Testis (tissue), 3 donors: ENCODE results near the gene TNFRSF4. TPM values are rescaled to one million over a fixed set of nuclear protein-coding genes. Genes with fewer than 3 reads are reported as not detected.
"Not testable (repeated sequence)": the region's sequence is repeated elsewhere in the genome, so short reads cannot be mapped to it uniquely, and the experiment has no call there.

ENCODE experiments used
- DNase-seq: peaks from one replicate; pipeline ENCODE4 v3.0.0-alpha.2; 2019
- H3K27ac ChIP-seq, 2 donors: fragments of 200-600 bp; sonication (generic); one replicate each; pipeline ENCODE4 v1.5.1; 2019
- H3K27me3 ChIP-seq: fragments of 200-600 bp; sonication (generic); one replicate; pipeline ENCODE4 v1.5.1; 2019
- H3K36me3 ChIP-seq: fragments of 200-600 bp; sonication (generic); one replicate; pipeline ENCODE4 v1.5.1; 2017; ENCODE audit warnings: low read depth; ENCODE audit errors: missing control alignments
- H3K4me1 ChIP-seq: fragments of 200-600 bp; sonication (generic); one replicate; pipeline ENCODE4 v1.5.1; 2019
- H3K4me3 ChIP-seq, 2 donors: fragments of 200-600 bp; sonication (generic); one replicate each; pipeline ENCODE4 v1.5.1; 2017 to 2019
- H3K9me3 ChIP-seq: fragments of 200-600 bp; sonication (generic); one replicate; pipeline ENCODE4 v1.5.1; 2017
- POLR2A ChIP-seq: fragments of 450-650 bp; IDR thresholded peaks from one replicate; pipeline ENCODE4 v1.6.1; 2017; ENCODE audit warnings: antibody characterized with exemption, mild to moderate bottlenecking, moderate library complexity
- WGBS, 2 donors: methylation state at CpG; one replicate each; pipeline ENCODE4 v1.1.5; 2018; 5-methylcytosine and 5-hydroxymethylcytosine counted together
- intact Hi-C: fragments of 100-400 bp; cut with DNase I; formaldehyde crosslinking; loops from one replicate; pipeline ENCODE4 v1.15.1; 2023; ENCODE audit warnings: low total_unique reads
- polyA plus RNA-seq: library from polyadenylated mRNA; stranded (reverse); fragments of 350-450 nt; fragmentation: Illumina TruSeq; extraction: RNeasy Lipid Tissue Mini Kit (QIAGEN cat#74804); gene quantifications from one replicate; pipeline ENCODE4 v1.2.3, GENCODE V29; 2014; ENCODE audit warnings: low read depth, low replicate concordance; ENCODE audit not compliant: insufficient read depth
- total RNA-seq, 2 donors: library from RNA; depleted of rRNA; stranded (reverse); fragments of >200 nt; gene quantifications; one replicate each; pipeline ENCODE4 v1.2.3, GENCODE V29; 2016
- TF ChIP-seq, protein P1 (sequence below), 3 experiments: fragments of 450-650 bp in 2 of 3; fragments of 200-600 bp in 1 of 3; sonication (generic) in 1 of 3; IDR thresholded peaks; one replicate each; pipeline ENCODE4 v1.5.1; 2016 to 2019; ENCODE audit warnings: antibody characterized with exemption in 3 of 3, mild to moderate bottlenecking in 2 of 3, moderate library complexity in 1 of 3

Gene TNFRSF4
- total and polyA plus RNA-seq, 3 donors from 2014 or later, result 0.80 to 1.4 (median 0.87) TPM

- no peaks in the 10 kb centered on the region for H3K36me3 ChIP-seq
- intact Hi-C loops, result no loop called here
- no peak for TF ChIP-seq POLR2A
- TF ChIP-seq, protein P1, sequence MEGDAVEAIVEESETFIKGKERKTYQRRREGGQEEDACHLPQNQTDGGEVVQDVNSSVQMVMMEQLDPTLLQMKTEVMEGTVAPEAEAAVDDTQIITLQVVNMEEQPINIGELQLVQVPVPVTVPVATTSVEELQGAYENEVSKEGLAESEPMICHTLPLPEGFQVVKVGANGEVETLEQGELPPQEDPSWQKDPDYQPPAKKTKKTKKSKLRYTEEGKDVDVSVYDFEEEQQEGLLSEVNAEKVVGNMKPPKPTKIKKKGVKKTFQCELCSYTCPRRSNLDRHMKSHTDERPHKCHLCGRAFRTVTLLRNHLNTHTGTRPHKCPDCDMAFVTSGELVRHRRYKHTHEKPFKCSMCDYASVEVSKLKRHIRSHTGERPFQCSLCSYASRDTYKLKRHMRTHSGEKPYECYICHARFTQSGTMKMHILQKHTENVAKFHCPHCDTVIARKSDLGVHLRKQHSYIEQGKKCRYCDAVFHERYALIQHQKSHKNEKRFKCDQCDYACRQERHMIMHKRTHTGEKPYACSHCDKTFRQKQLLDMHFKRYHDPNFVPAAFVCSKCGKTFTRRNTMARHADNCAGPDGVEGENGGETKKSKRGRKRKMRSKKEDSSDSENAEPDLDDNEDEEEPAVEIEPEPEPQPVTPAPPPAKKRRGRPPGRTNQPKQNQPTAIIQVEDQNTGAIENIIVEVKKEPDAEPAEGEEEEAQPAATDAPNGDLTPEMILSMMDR (IDR thresholded peaks at IDR 0.05), result no peak
- no peak overlapping the region for H3K4me3 ChIP-seq
- H3K9me3 ChIP-seq, result no peaks in the 10 kb centered on the region
- 75 to 79% methylated on average over 15 to 16 of the region's 16 CpGs for WGBS, 2 donors
- peak overlapping the region in 1 of 2 donors; percentile 11 for H3K27ac ChIP-seq
- H3K27me3 ChIP-seq, result no peaks in the 10 kb centered on the region
- peaks cover 8% of the 10 kb centered on the region for H3K4me1 ChIP-seq
- DNase-seq, result no peak
Observed at GRCh38 chr1:1250786-1251284, 36.9 kb upstream of the TNFRSF4 start.

GRCh38 chr1:1248009-1248913, 34.3 kb upstream of the TNFRSF4 start:
- H3K27ac ChIP-seq, H3K27me3 ChIP-seq, H3K4me3 ChIP-seq, H3K9me3 ChIP-seq, H3K4me1 ChIP-seq, DNase-seq, H3K36me3 ChIP-seq: not testable (repeated sequence)
- WGBS, 2 donors, result 87 to 92% methylated on average over 3 to 18 of the region's 21 CpGs
- intact Hi-C loops, result loop anchor here (10.0 kb wide), 1 partner anchor 123 kb away; no protein-coding TSS in a partner anchor

DNA sequence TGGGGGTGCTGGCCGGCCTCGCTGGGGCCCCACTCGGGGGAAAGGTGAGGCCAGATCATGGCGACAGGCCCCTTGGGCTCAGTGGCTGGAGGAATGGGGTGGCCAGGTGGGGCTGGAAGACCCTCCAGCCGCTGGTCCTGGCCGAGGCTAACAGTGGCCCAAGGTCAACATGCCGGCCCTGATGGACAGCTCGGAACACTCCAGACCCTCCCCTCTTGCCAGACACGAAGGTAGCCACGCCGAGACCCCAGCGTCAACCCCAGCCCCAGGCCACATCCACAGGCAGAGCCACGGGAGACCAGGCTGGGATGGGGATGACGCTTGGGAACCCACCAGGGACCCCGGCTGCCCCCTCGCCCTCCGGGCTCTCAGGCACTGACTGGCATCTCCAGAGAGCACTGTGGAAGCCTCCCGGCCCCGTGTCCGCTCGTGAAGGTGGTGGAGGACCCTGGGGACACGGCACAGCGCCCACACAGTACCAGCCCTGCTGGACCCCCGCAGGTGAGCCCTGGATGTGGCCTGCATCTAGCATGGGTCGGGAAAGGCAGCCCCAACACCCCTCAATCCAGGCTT, 33.5 kb upstream of the TNFRSF4 start:
- peaks cover 8% of the 10 kb centered on the region for H3K4me1 ChIP-seq
- intact Hi-C loops, result loop anchor here (10.0 kb wide), 1 partner anchor 123 kb away; no protein-coding TSS in a partner anchor
- DNase-seq, result no peak
- no peaks in the 10 kb centered on the region for H3K9me3 ChIP-seq
- H3K27ac ChIP-seq, result no peak overlapping the region
- no peaks in the 10 kb centered on the region for H3K36me3 ChIP-seq
- no peak for TF ChIP-seq POLR2A
- TF ChIP-seq, protein P1 (IDR thresholded peaks at IDR 0.05), result no peak
- 67 to 75% methylated on average over 9 to 22 of the region's 25 CpGs for WGBS, 2 donors
- H3K4me3 ChIP-seq, result no peak overlapping the region
- no peaks in the 10 kb centered on the region for H3K27me3 ChIP-seq

GRCh38 chr1:1246577-1247340, 32.8 kb upstream of the TNFRSF4 start, which contains the start of gene C1QTNF12:
C1QTNF12 (minus strand) TSS chr1:1246722; CDS start chr1:1246690, 32 bp downstream.
- WGBS, 2 donors, result 7% methylated on average over 38 of the region's 74 CpGs; no CpG with 5 or more reads in 1 of the 2 donors
- no peak for DNase-seq
- no peak for TF ChIP-seq POLR2A
- TF ChIP-seq, protein P1 (IDR thresholded peaks at IDR 0.05), result no peak
- Histone ChIP-seq H3K36me3 (no peaks in the 10 kb centered on the region), H3K9me3 (no peaks in the 10 kb centered on the region), H3K27me3 (no peaks in the 10 kb centered on the region), H3K4me1 (peaks cover 8% of the 10 kb centered on the region), H3K4me3 (no peak within 1 kb of the TSS), H3K27ac (no peak within 1 kb of the TSS)
- intact Hi-C loops, result loop anchor here (10.0 kb wide), 1 partner anchor 122 kb away; no protein-coding TSS in a partner anchor
